Bronchial epithelial cell (primary cell): ENCODE data around the gene MERTK. TPM values are rescaled to one million over a fixed set of nuclear protein-coding genes. Genes with fewer than 3 reads are reported as not detected.
"Not testable (repeated sequence)": the region's sequence is repeated elsewhere in the genome, so short reads cannot be mapped to it uniquely, and the experiment has no call there.

ENCODE experiments used
- DNase-seq: peaks from one replicate; pipeline ENCODE4 v3.0.0-alpha.2; 2010; ENCODE audit warnings: low read depth
- FAIRE-seq: peaks from 2 replicates; lab custom pipeline; 2011; peaks lifted over from hg19 to GRCh38; lab: Jason Lieb, UNC
- H3K27me3 ChIP-seq: 2 replicates; pipeline ENCODE4 v1.5.1; 2011; ENCODE audit warnings: low read length; ENCODE audit not compliant: control insufficient read depth, insufficient read depth
- H3K36me3 ChIP-seq: 2 replicates; pipeline ENCODE4 v1.5.1; 2011; ENCODE audit warnings: low read length; ENCODE audit not compliant: control insufficient read depth, insufficient read depth
- H3K4me3 ChIP-seq: 2 replicates; pipeline ENCODE4 v1.5.1; 2011; ENCODE audit warnings: mild to moderate bottlenecking, low read depth, low read length, control low read depth
- CTCF ChIP-seq: IDR thresholded peaks from 2 replicates; pipeline ENCODE4 v1.5.1; 2011; ENCODE audit warnings: mild to moderate bottlenecking, moderate library complexity, low read length, control low read depth, inconsistent platforms; ENCODE audit not compliant: insufficient read depth, severe bottlenecking
- total RNA-seq: library from RNA; depleted of rRNA; stranded (reverse); fragments of >200 nt; gene quantifications from 2 replicates; pipeline ENCODE4 v1.2.1, GENCODE V29; 2014

Gene MERTK
- total RNA-seq, 1 donor from 2014 or later, result 3.9 TPM

GRCh38 chr2:111930875-111931274 is 32.5 kb downstream of the MERTK start:
- peak; percentile 90 for DNase-seq
- peak; percentile 40 for FAIRE-seq
- no peaks in the 10 kb centered on the region for H3K36me3 ChIP-seq
- no peak overlapping the region for H3K4me3 ChIP-seq
- TF ChIP-seq CTCF, result no peak
- peaks cover 2% of the 10 kb centered on the region for H3K27me3 ChIP-seq

- FAIRE-seq, result no peak
- TF ChIP-seq CTCF, result no peak
- no peaks in the 10 kb centered on the region for H3K36me3 ChIP-seq
- DNase-seq, result no peak
- no peak overlapping the region for H3K4me3 ChIP-seq
- H3K27me3 ChIP-seq, result no peaks in the 10 kb centered on the region
These were observed 34.5 kb downstream of the MERTK start for GRCh38 chr2:111932841-111933291.

DNA sequence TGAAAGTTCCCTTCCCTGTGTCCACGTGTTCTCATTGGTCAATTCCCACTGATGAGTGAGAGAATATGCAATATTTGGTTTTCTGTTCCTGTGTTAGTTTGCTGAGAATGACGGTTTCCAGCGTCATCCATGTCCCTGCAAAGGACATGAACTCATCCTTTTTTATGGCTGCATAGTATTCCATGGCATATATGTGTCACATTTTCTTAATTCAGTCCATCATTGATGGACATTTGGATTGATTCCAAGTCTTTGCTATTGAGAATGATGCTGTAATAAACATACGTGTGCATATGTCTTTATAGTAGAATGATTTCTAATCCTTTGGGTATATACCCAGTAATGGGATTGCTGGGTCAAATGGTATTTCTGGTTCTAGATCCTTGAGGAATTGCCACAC is 35.5 kb downstream of the MERTK start:
- not testable (repeated sequence) for H3K36me3 ChIP-seq, DNase-seq, H3K4me3 ChIP-seq, H3K27me3 ChIP-seq, FAIRE-seq

GRCh38 chr2:111936881-111937280 is 38.5 kb downstream of the MERTK start:
- FAIRE-seq (no peak), DNase-seq (no peak)
- H3K36me3 ChIP-seq, result no peaks in the 10 kb centered on the region
- no peak for TF ChIP-seq CTCF
- H3K27me3 ChIP-seq, result peaks cover 2% of the 10 kb centered on the region
- no peak overlapping the region for H3K4me3 ChIP-seq

GRCh38 chr2:111938392-111938791 is 40.0 kb downstream of the MERTK start:
- DNase-seq, result no peak
- no peak for TF ChIP-seq CTCF
- Histone ChIP-seq H3K27me3 (peaks cover 5% of the 10 kb centered on the region), H3K36me3 (no peaks in the 10 kb centered on the region), H3K4me3 (no peak overlapping the region)
- FAIRE-seq, result no peak

DNA sequence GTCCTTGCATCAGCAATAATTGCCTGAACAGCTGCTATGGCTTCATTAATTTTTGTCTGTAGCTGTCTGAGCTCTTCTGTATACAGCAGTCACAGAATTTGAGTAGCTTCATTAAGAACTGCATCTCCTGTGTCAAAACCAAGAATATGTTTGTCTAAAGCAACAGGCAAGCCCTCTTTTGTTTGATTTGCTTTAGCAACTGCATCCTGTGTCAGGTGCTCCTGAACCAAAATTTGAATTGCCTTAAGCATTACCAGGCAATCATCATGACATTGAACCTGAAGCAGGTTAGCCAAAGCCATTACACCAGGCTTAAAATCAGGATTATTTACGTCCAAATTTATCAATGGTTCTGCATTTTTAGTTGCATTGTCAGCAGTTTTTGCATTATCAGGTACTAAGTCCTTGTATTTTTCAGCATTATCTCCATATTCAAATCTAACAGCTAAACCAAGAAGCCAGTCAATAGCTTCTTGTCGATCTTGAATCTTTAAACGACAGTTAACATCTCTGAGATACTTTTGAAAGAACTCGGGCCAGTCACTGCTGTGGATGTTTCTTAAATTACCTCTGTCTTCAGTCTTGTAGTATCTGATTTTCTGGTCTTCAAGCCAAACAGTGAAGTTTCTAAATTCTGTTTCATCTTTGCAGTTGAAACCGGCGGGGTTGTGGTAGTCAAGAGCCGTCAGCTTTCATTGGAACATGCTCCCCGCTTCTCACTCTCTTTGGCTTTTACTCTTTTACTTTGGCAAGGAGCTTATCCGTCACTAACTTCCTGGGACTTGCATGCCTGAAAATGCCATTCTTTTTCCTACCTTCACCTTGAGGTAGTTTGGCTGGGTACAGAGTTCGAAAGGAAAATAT is 42.2 kb downstream of the MERTK start:
- FAIRE-seq, result no peak
- Histone ChIP-seq H3K27me3 (peaks cover 5% of the 10 kb centered on the region), H3K4me3 (no peak overlapping the region), H3K36me3 (no peaks in the 10 kb centered on the region)
- no peak for DNase-seq
- no peak for TF ChIP-seq CTCF
